Testis (tissue), 2 donors: Measurements from ENCODE around the gene IGFALS.

Experiments used
- POLR2A ChIP-seq: fragments of 450-650 bp; IDR thresholded peaks from one replicate; pipeline ENCODE4 v1.6.1; 2017; ENCODE audit warnings: antibody characterized with exemption, mild to moderate bottlenecking, moderate library complexity
- TF ChIP-seq, protein P1 (sequence below), 3 experiments: fragments of 450-650 bp in 2 of 3; fragments of 200-600 bp in 1 of 3; sonication (generic) in 1 of 3; IDR thresholded peaks; one replicate each; pipeline ENCODE4 v1.5.1; 2016 to 2019; ENCODE audit warnings: antibody characterized with exemption in 3 of 3, mild to moderate bottlenecking in 2 of 3, moderate library complexity in 1 of 3

DNA sequence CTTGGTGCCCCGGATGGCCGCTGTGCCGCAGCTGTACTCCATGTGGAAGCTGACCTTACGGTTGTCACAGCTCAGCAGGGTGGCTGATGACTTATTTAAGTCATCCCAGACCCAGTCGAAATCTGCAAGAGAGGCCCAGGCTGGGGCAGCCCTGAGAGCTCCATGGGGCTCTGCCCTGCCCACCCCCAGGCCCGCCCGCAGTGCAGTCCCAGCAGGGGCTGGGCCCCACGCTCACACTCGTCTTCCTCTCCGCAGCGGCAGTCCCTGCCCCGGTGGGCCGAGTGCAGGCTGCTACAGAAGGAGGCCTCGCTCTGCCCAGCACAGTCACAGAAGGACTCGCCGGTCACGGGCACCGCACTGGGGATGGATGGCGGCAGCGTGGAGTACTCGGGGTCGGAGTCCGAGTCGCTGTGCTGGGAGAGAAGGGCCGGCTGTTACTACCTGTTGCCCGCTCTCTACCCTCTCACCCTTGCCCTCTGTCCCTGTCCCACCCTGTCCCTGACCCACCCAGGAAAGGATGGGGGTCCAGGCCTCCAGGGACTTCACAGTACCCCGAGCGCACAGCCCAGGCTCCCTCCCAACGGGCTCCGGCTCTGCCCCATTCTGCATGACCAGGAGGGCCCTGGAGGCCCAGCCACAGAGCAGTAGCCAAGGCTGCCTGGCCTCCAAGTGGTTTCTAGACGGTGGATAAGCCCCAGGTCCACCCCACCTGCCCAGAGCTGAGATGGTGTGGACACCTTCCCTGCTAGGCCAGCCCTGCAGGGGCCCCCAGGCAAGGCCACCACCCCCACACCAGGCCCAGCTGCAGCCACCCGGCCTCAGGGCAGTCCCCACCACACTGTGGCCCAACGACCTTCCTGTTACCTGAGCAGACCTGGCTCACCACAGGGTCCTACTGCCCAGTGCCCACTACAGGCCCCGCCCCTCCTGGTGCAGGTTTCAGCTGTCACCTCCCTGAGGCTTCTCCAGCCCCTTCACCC lies 15.0 kb downstream of the IGFALS start:
- TF ChIP-seq, protein P1, sequence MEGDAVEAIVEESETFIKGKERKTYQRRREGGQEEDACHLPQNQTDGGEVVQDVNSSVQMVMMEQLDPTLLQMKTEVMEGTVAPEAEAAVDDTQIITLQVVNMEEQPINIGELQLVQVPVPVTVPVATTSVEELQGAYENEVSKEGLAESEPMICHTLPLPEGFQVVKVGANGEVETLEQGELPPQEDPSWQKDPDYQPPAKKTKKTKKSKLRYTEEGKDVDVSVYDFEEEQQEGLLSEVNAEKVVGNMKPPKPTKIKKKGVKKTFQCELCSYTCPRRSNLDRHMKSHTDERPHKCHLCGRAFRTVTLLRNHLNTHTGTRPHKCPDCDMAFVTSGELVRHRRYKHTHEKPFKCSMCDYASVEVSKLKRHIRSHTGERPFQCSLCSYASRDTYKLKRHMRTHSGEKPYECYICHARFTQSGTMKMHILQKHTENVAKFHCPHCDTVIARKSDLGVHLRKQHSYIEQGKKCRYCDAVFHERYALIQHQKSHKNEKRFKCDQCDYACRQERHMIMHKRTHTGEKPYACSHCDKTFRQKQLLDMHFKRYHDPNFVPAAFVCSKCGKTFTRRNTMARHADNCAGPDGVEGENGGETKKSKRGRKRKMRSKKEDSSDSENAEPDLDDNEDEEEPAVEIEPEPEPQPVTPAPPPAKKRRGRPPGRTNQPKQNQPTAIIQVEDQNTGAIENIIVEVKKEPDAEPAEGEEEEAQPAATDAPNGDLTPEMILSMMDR (IDR thresholded peaks at IDR 0.05) = no peak
- no peak for TF ChIP-seq POLR2A
